SK-N-SH treated with all-trans-retinoic acid at 6 μM for 48 hours (cell line): ENCODE measurements around the gene EOMES.

ENCODE experiments used
- ATAC-seq: fragments of 200-7000 bp; cut with Tn5 transposase; 3 replicates; pipeline ENCODE4 v1.9.1; 2020; ENCODE audit warnings: mild to moderate bottlenecking, moderate library complexity
- ARNTL ChIP-seq: fragments of 450-650 bp; formaldehyde crosslinking; IDR thresholded peaks from 2 replicates; pipeline ENCODE4 v1.5.0; 2020; ENCODE audit warnings: low read depth, mild to moderate bottlenecking, moderate library complexity, borderline replicate concordance
- BACH2 ChIP-seq: fragments of 250-450 bp; sonication (Bioruptor Pico); IDR thresholded peaks from 2 replicates; pipeline ENCODE4 v1.9.0; 2021; ENCODE audit warnings: mild to moderate bottlenecking, borderline replicate concordance
- CSDC2 ChIP-seq: fragments of 250-450 bp; sonication (Bioruptor Pico); IDR thresholded peaks from 2 replicates; pipeline ENCODE4 v1.5.0; 2020; ENCODE audit warnings: mild to moderate bottlenecking, moderate library complexity
- ESRRG ChIP-seq: fragments of 250-450 bp; sonication (Bioruptor Pico); IDR thresholded peaks from 2 replicates; pipeline ENCODE4 v1.6.1; 2021; ENCODE audit warnings: mild to moderate bottlenecking
- ISL1 ChIP-seq: fragments of 250-450 bp; sonication (Bioruptor Pico); IDR thresholded peaks from 2 replicates; pipeline ENCODE4 v2.1.2; 2022; ENCODE audit warnings: mild to moderate bottlenecking, moderate library complexity
- OSR1 ChIP-seq: fragments of 250-450 bp; sonication (Bioruptor Pico); IDR thresholded peaks from 2 replicates; pipeline ENCODE4 v1.8.0; 2022; ENCODE audit warnings: moderate library complexity, mild to moderate bottlenecking, inconsistent platforms
- PPARA ChIP-seq: fragments of 250-450 bp; sonication (Bioruptor Pico); IDR thresholded peaks from 2 replicates; pipeline ENCODE4 v1.5.0; 2020; ENCODE audit warnings: mild to moderate bottlenecking, borderline replicate concordance
- RARB ChIP-seq: fragments of 250-450 bp; sonication (Bioruptor Pico); IDR thresholded peaks from 2 replicates; pipeline ENCODE4 v1.8.0; 2021; ENCODE audit warnings: mild to moderate bottlenecking, moderate library complexity
- SNAI2 ChIP-seq: fragments of 250-450 bp; sonication (Bioruptor Pico); IDR thresholded peaks from 2 replicates; pipeline ENCODE4 v1.5.0; 2020; ENCODE audit warnings: mild to moderate bottlenecking, moderate library complexity
- TCF4 ChIP-seq: fragments of 250-450 bp; sonication (Bioruptor Pico); IDR thresholded peaks from 2 replicates; pipeline ENCODE4 v1.8.0; 2021; ENCODE audit warnings: mild to moderate bottlenecking, moderate library complexity, borderline replicate concordance
- ZC3H10 ChIP-seq: fragments of 250-450 bp; sonication (Bioruptor Pico); IDR thresholded peaks from 2 replicates; pipeline ENCODE4 v1.5.1; 2021; ENCODE audit warnings: mild to moderate bottlenecking, moderate library complexity
- ZFP3 ChIP-seq: fragments of 250-450 bp; sonication (Bioruptor Pico); IDR thresholded peaks from 2 replicates; pipeline ENCODE4 v1.5.0; 2020; ENCODE audit warnings: mild to moderate bottlenecking, moderate library complexity
- ZFP30 ChIP-seq: fragments of 450-650 bp; formaldehyde crosslinking; IDR thresholded peaks from 2 replicates; pipeline ENCODE4 v1.5.0; 2022; ENCODE audit warnings: mild to moderate bottlenecking, moderate library complexity
- ZNF565 ChIP-seq: fragments of 450-650 bp; formaldehyde crosslinking; conservative IDR thresholded peaks from 2 replicates; pipeline ENCODE4 v1.5.0; 2020; ENCODE audit warnings: low read depth, mild to moderate bottlenecking, moderate library complexity
- ZNF70 ChIP-seq: fragments of 450-650 bp; formaldehyde crosslinking; IDR thresholded peaks from 2 replicates; pipeline ENCODE4 v1.5.0; 2020; ENCODE audit warnings: mild to moderate bottlenecking, moderate library complexity
- ZNF8 ChIP-seq: fragments of 450-650 bp; formaldehyde crosslinking; IDR thresholded peaks from 2 replicates; pipeline ENCODE4 v1.5.0; 2020; ENCODE audit warnings: mild to moderate bottlenecking, moderate library complexity
- TF ChIP-seq, protein P1 (sequence below): fragments of 250-450 bp; sonication (Bioruptor Pico); IDR thresholded peaks from 2 replicates; pipeline ENCODE4 v1.5.0; 2020; ENCODE audit warnings: mild to moderate bottlenecking, moderate library complexity
- TF ChIP-seq, protein P2 (sequence below): fragments of 250-450 bp; sonication (Bioruptor Pico); IDR thresholded peaks from 2 replicates; pipeline ENCODE4 v1.8.0; 2020; ENCODE audit warnings: mild to moderate bottlenecking, moderate library complexity, borderline replicate concordance
- TF ChIP-seq, protein P3 (sequence below): fragments of 250-450 bp; sonication (Bioruptor Pico); IDR thresholded peaks from 2 replicates; pipeline ENCODE4 v1.5.1; 2021; ENCODE audit warnings: mild to moderate bottlenecking, moderate library complexity
- TF ChIP-seq, protein P4 (sequence below): fragments of 250-450 bp; sonication (Bioruptor Pico); IDR thresholded peaks from 2 replicates; pipeline ENCODE4 v1.5.1; 2020; ENCODE audit warnings: low read depth, mild to moderate bottlenecking, moderate library complexity

EOMES gene

DNA sequence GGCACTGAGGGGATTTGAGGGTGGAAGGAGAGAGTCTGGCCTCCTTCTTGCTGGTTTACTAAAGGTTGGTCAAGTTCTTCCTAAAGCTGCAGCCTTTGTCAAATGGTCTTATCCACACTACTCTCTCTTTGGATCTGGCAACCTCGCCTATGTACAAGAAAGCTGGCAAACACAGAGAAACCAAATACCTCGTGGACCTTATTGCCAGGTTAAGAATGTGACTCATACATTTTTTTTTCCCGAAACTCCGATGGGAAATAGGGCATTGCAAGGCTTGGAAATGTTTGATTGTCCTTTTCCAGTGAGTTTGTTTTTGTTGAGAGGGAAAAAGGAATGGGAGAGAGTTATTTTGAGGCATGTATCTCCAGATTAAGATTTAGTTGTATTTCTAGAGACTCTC lies 13.9 kb downstream of the EOMES start:
- no peak for ATAC-seq
- TF ChIP-seq, protein P1, sequence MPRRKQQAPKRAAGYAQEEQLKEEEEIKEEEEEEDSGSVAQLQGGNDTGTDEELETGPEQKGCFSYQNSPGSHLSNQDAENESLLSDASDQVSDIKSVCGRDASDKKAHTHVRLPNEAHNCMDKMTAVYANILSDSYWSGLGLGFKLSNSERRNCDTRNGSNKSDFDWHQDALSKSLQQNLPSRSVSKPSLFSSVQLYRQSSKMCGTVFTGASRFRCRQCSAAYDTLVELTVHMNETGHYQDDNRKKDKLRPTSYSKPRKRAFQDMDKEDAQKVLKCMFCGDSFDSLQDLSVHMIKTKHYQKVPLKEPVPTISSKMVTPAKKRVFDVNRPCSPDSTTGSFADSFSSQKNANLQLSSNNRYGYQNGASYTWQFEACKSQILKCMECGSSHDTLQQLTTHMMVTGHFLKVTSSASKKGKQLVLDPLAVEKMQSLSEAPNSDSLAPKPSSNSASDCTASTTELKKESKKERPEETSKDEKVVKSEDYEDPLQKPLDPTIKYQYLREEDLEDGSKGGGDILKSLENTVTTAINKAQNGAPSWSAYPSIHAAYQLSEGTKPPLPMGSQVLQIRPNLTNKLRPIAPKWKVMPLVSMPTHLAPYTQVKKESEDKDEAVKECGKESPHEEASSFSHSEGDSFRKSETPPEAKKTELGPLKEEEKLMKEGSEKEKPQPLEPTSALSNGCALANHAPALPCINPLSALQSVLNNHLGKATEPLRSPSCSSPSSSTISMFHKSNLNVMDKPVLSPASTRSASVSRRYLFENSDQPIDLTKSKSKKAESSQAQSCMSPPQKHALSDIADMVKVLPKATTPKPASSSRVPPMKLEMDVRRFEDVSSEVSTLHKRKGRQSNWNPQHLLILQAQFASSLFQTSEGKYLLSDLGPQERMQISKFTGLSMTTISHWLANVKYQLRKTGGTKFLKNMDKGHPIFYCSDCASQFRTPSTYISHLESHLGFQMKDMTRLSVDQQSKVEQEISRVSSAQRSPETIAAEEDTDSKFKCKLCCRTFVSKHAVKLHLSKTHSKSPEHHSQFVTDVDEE (CRISPR knock-in tag) = no peak
- TF ChIP-seq RARB (CRISPR knock-in tag) = no peak
- TF ChIP-seq, protein P2, sequence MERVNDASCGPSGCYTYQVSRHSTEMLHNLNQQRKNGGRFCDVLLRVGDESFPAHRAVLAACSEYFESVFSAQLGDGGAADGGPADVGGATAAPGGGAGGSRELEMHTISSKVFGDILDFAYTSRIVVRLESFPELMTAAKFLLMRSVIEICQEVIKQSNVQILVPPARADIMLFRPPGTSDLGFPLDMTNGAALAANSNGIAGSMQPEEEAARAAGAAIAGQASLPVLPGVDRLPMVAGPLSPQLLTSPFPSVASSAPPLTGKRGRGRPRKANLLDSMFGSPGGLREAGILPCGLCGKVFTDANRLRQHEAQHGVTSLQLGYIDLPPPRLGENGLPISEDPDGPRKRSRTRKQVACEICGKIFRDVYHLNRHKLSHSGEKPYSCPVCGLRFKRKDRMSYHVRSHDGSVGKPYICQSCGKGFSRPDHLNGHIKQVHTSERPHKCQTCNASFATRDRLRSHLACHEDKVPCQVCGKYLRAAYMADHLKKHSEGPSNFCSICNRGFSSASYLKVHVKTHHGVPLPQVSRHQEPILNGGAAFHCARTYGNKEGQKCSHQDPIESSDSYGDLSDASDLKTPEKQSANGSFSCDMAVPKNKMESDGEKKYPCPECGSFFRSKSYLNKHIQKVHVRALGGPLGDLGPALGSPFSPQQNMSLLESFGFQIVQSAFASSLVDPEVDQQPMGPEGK (CRISPR knock-in tag) = no peak
- TF ChIP-seq BACH2 (CRISPR knock-in tag) = no peak
- TF ChIP-seq, protein P3, sequence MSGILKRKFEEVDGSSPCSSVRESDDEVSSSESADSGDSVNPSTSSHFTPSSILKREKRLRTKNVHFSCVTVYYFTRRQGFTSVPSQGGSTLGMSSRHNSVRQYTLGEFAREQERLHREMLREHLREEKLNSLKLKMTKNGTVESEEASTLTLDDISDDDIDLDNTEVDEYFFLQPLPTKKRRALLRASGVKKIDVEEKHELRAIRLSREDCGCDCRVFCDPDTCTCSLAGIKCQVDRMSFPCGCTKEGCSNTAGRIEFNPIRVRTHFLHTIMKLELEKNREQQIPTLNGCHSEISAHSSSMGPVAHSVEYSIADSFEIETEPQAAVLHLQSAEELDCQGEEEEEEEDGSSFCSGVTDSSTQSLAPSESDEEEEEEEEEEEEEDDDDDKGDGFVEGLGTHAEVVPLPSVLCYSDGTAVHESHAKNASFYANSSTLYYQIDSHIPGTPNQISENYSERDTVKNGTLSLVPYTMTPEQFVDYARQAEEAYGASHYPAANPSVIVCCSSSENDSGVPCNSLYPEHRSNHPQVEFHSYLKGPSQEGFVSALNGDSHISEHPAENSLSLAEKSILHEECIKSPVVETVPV = no peak
- TF ChIP-seq ESRRG (CRISPR knock-in tag) = no peak
- TF ChIP-seq, protein P4, sequence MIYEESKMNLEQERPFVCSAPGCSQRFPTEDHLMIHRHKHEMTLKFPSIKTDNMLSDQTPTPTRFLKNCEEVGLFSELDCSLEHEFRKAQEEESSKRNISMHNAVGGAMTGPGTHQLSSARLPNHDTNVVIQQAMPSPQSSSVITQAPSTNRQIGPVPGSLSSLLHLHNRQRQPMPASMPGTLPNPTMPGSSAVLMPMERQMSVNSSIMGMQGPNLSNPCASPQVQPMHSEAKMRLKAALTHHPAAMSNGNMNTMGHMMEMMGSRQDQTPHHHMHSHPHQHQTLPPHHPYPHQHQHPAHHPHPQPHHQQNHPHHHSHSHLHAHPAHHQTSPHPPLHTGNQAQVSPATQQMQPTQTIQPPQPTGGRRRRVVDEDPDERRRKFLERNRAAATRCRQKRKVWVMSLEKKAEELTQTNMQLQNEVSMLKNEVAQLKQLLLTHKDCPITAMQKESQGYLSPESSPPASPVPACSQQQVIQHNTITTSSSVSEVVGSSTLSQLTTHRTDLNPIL (CRISPR knock-in tag) = no peak
- TF ChIP-seq ZNF565 (CRISPR knock-in tag) = no peak
- TF ChIP-seq CSDC2 (CRISPR knock-in tag) = no peak
- no peak for TF ChIP-seq ARNTL
- no peak for TF ChIP-seq SNAI2 (CRISPR knock-in tag)
- TF ChIP-seq, all 23 proteins: peak for 0

DNA sequence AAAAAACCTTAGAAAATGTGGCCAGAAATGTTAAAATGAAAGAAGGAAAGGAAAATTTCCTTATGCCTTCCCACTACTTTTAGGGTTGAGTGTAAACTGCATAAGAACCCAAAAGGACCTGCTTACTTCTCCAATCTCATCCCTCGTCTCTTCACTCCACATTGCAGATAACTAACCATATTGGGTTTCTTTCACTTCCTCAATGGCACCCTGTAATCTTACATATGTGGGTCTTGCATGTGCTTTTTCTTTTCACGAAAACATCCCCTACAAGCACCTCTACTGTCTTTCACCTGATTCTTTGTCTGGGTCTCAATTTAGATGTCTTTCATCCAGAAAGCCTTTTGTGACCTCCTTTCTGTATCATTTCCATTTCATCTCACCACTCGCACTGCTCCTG lies 23.1 kb downstream of the EOMES start:
- no peak for ATAC-seq
- TF ChIP-seq ZC3H10 (no peak), TCF4 (CRISPR knock-in tag) (no peak), ZNF8 (no peak), OSR1 (no peak), CSDC2 (CRISPR knock-in tag) (no peak), ARNTL (no peak), ZFP3 (CRISPR knock-in tag) (no peak), RARB (CRISPR knock-in tag) (no peak), PPARA (CRISPR knock-in tag) (no peak), BACH2 (CRISPR knock-in tag) (no peak), ZFP30 (CRISPR knock-in tag) (no peak)
- TF ChIP-seq, protein P4 (CRISPR knock-in tag) = no peak

DNA sequence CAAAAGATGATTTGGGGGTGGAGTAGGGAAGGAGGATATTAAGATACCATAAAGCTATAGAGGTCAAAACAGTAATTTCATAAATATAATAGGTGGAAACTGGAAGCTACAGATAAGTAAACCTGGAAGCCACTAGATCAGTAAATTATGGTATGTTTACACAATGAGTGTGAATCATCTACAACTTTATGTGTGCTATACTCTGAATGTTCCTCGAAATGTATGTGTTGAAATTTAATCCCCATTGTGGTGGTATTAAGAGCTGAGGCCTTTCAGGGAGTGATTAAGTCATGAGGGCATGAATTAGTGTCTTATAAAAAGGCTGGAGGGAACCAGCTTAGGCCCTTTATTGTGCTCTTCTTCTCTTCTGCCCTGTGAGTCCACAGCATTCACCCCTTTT lies 25.2 kb downstream of the EOMES start:
- no peak for ATAC-seq
- TF ChIP-seq ESRRG (CRISPR knock-in tag) = no peak
- no peak for TF ChIP-seq TCF4 (CRISPR knock-in tag)
- TF ChIP-seq ISL1 (CRISPR knock-in tag) = no peak
- TF ChIP-seq ZFP30 (CRISPR knock-in tag) = no peak
- no peak for TF ChIP-seq CSDC2 (CRISPR knock-in tag)
- TF ChIP-seq, protein P3 = no peak
- TF ChIP-seq, protein P1 (CRISPR knock-in tag) = no peak
- no peak for TF ChIP-seq ARNTL
- no peak for TF ChIP-seq BACH2 (CRISPR knock-in tag)
- no peak for TF ChIP-seq OSR1
- TF ChIP-seq ZNF70 (CRISPR knock-in tag) = no peak
- no peak for TF ChIP-seq PPARA (CRISPR knock-in tag)
- no peak for TF ChIP-seq RARB (CRISPR knock-in tag)
- no peak for TF ChIP-seq ZC3H10
- TF ChIP-seq ZFP3 (CRISPR knock-in tag) = no peak
